Panc1 (cell line): Measurements from ENCODE around the gene ETAA1. TPM values are rescaled to one million over a fixed set of nuclear protein-coding genes. Genes with fewer than 3 reads are reported as not detected.

Experiments
- ATAC-seq: fragments of 200-7000 bp; cut with Tn5 transposase; 2 replicates; pipeline ENCODE4 v1.9.1; 2020; ENCODE audit warnings: mild to moderate bottlenecking, moderate library complexity
- Bru-seq: library from RNA; stranded (reverse); fragments of 400-500 nt; gene quantifications from one replicate; lab custom pipeline; 2021; lab: Mats Ljungman, UMichigan
- BruChase-seq, 2 experiments: library from RNA; stranded (reverse); fragments of 400-500 nt; gene quantifications; one replicate each; lab custom pipeline; 2021; lab: Mats Ljungman, UMichigan
- BruUV-seq: library from RNA; stranded (reverse); fragments of 400-500 nt; replicated peaks from 2 replicates; lab custom pipeline; 2021; lab: Mats Ljungman, UMichigan
- CTCF ChIA-PET: fragments of 300-600 bp; sonication (Branson Sonifier 250); formaldehyde crosslinking; loops from one replicate; lab custom pipeline; 2022; ENCODE audit warnings: antibody characterized with exemption; lab: Charles Lee
- POLR2A ChIA-PET: fragments of 300-600 bp; sonication (Branson Sonifier 250); formaldehyde crosslinking; loops from one replicate; lab custom pipeline; 2022; ENCODE audit warnings: antibody characterized with exemption; lab: Charles Lee
- DNase-seq: peaks from one replicate; pipeline ENCODE4 v3.0.0-alpha.2; 2010; ENCODE audit warnings: low read depth, low spot score
- H3K27ac ChIP-seq: 2 replicates; pipeline ENCODE4 v1.5.1; 2011; ENCODE audit warnings: mild to moderate bottlenecking, low read length, inconsistent platforms
- H3K27me3 ChIP-seq: fragments of 200-500 bp; sonication (Bioruptor generic); 2 replicates; pipeline ENCODE4 v1.6.0; 2014; ENCODE audit warnings: low read length, inconsistent platforms; ENCODE audit not compliant: control insufficient read depth, insufficient read depth
- H3K36me3 ChIP-seq: fragments of 200-500 bp; sonication (Bioruptor generic); 2 replicates; pipeline ENCODE4 v1.5.1; 2014; ENCODE audit warnings: inconsistent platforms, mild to moderate bottlenecking, low read length, moderate library complexity; ENCODE audit not compliant: control insufficient read depth, insufficient read depth
- H3K4me1 ChIP-seq: 2 replicates; pipeline ENCODE4 v1.5.1; 2011; ENCODE audit warnings: inconsistent platforms, mild to moderate bottlenecking, low read length, moderate library complexity; ENCODE audit not compliant: control insufficient read depth, insufficient read depth
- H3K4me3 ChIP-seq, 2 experiments: 2 replicates each; pipeline ENCODE4 v1.5.1; 2011 to 2012; ENCODE audit warnings: low read depth in 2 of 2, low read length in 2 of 2, mild to moderate bottlenecking in 2 of 2, inconsistent platforms in 1 of 2, moderate library complexity in 1 of 2
- H3K9me3 ChIP-seq: fragments of 200-500 bp; sonication (Bioruptor generic); 2 replicates; pipeline ENCODE4 v1.5.1; 2014; ENCODE audit warnings: low read depth, mild to moderate bottlenecking, inconsistent platforms, low read length, moderate library complexity; ENCODE audit not compliant: control insufficient read depth, insufficient read depth
- CTCF ChIP-seq: fragments of 450-650 bp; IDR thresholded peaks from 2 replicates; pipeline ENCODE4 v1.5.1; 2017; ENCODE audit warnings: mild to moderate bottlenecking
- POLR2AphosphoS5 ChIP-seq: IDR thresholded peaks from 2 replicates; pipeline ENCODE4 v1.6.1; 2012; ENCODE audit warnings: mild to moderate bottlenecking, low read depth, low read length, moderate library complexity
- REST ChIP-seq, 2 experiments: IDR thresholded peaks; 2 replicates each; pipeline ENCODE4 v1.6.1; 2011 to 2012; ENCODE audit warnings: low read depth in 2 of 2, control low read depth in 1 of 2, low read length in 1 of 2, mild to moderate bottlenecking in 1 of 2, moderate library complexity in 1 of 2; ENCODE audit not compliant: insufficient read depth in 1 of 2
- SIN3A ChIP-seq: IDR thresholded peaks from 2 replicates; pipeline ENCODE4 v1.6.1; 2012; ENCODE audit warnings: low read depth, mild to moderate bottlenecking, low read length, moderate library complexity, borderline replicate concordance; ENCODE audit not compliant: insufficient read depth
- TCF7L2 ChIP-seq: IDR thresholded peaks from 2 replicates; pipeline ENCODE4 v1.6.1; 2011; ENCODE audit warnings: mild to moderate bottlenecking, low read depth, low read length, inconsistent platforms
- in situ Hi-C: cut with HindIII; loops from 2 replicates; pipeline ENCODE4 v1.10.0; 2016; ENCODE audit warnings: low sequenced_read_pairs, low pct_unique_long_range_greater_than_20kb
- intact Hi-C: fragments of 100-400 bp; cut with micrococcal nuclease; formaldehyde crosslinking; loops from one replicate; pipeline ENCODE4 v1.10.0; 2022; ENCODE audit not compliant: unreplicated experiment
- long read RNA-seq: library from polyadenylated mRNA; unstranded; transcript quantifications from one replicate; pipeline ENCODE4 v2.0.0, GENCODE V29; 2021; ENCODE audit not compliant: unreplicated experiment
- polyA plus RNA-seq: library from polyadenylated mRNA; unstranded; fragments of >200 nt; gene quantifications from one replicate; pipeline ENCODE4 v1.2.1, GENCODE V29; 2012; ENCODE audit warnings: missing spikeins; ENCODE audit not compliant: insufficient read length
- total RNA-seq: library from RNA; stranded (reverse); gene quantifications from one replicate; pipeline ENCODE4 v1.2.1, GENCODE V29; 2021; ENCODE audit not compliant: unreplicated experiment

Gene ETAA1
- 11.8 TPM for total RNA-seq
- 3.9 TPM for polyA plus RNA-seq
- Bru-seq, nascent RNA, result percentile 87 among the genes with signal in this experiment
- BruChase-seq, experiment 1, labeled RNA remaining after a 2-hour chase, result percentile 91 among the genes with signal in this experiment
- percentile 67 among the genes with signal in this experiment for BruChase-seq, experiment 2, labeled RNA remaining after a 6-hour chase
- long read RNA-seq, transcript ETAA1-201 (6 exons, 3,418 nt), result major isoform, 17 of 36 reads
- long read RNA-seq, partial matches to known transcripts, result 15 of 36 reads
- long read RNA-seq, other reads (novel, unspliced or antisense), result 2 of 36 reads

GRCh38 chr2:67397143-67397986 lies at the start of gene ETAA1:
Gene ETAA1, plus strand, starts transcription at chr2:67397333. Its CDS starts 116 bp downstream, at chr2:67397449.
- DNase-seq, result no peak
- Histone ChIP-seq H3K27me3 (no peaks in the 10 kb centered on the region), H3K27ac (peak within 1 kb of the TSS; percentile 93), H3K36me3 (peaks cover 12% of the 10 kb centered on the region), H3K4me1 (peaks cover 24% of the 10 kb centered on the region), H3K4me3 (peak within 1 kb of the TSS; percentile 77 to 90), H3K9me3 (no peaks in the 10 kb centered on the region)
- ChIA-PET POLR2A (no interaction called here), CTCF (interaction anchor here (0.6 kb wide), 1 partner anchor 15 kb away, joined by 4 read pairs; no protein-coding TSS in a partner anchor)
- intact Hi-C loops (no loop called here), in situ Hi-C loops (no loop called here)
- TSS peak; percentile 88 for BruUV-seq
- peak; percentile 100 for ATAC-seq
- TF ChIP-seq REST (IDR thresholded peaks at IDR 0.05; ENCODE audit: insufficient read depth in 1 of 2, low read depth in 2 of 2, low read length in 1 of 2), result no peak
- no peak for TF ChIP-seq TCF7L2
- 0 out of 2 replicates have a peak, but pooled peaks have one; percentile 6 for TF ChIP-seq SIN3A
- TF ChIP-seq POLR2AphosphoS5, result peak; percentile 85
- no peak for TF ChIP-seq CTCF

- Histone ChIP-seq H3K9me3 (no peaks in the 10 kb centered on the region), H3K4me1 (no peaks in the 10 kb centered on the region), H3K4me3 (no peak overlapping the region), H3K27ac (no peak overlapping the region), H3K27me3 (no peaks in the 10 kb centered on the region), H3K36me3 (no peaks in the 10 kb centered on the region)
- ChIA-PET POLR2A (no interaction called here), CTCF (no interaction called here)
- BruUV-seq, result no TSS peak
- TF ChIP-seq CTCF (no peak), REST (IDR thresholded peaks at IDR 0.05; ENCODE audit: insufficient read depth in 1 of 2, low read depth in 2 of 2, low read length in 1 of 2) (no peak), TCF7L2 (no peak), POLR2AphosphoS5 (no peak), SIN3A (no peak)
- DNase-seq (no peak), ATAC-seq (no peak)
- in situ Hi-C loops (no loop called here), intact Hi-C loops (no loop called here)
These were observed 30.2 kb upstream of the ETAA1 start for GRCh38 chr2:67366832-67367412.
